HUES48 (cell line): ENCODE measurements around the gene CEP70.
A peak's percentile ranks its signal among the peaks of the same experiment; 100 is the strongest.
"Not testable (repeated sequence)": the region's sequence is repeated elsewhere in the genome, so short reads cannot be mapped to it uniquely, and the experiment has no call there.

Experiments used
- H3K27ac ChIP-seq: one replicate; pipeline ENCODE4 v1.7.0; 2013; ENCODE audit warnings: low read depth, low read length, inconsistent platforms
- H3K27me3 ChIP-seq: 2 replicates; pipeline ENCODE4 v1.6.1; 2013; ENCODE audit warnings: mild to moderate bottlenecking, low read length; ENCODE audit not compliant: control insufficient read depth, insufficient read depth
- H3K36me3 ChIP-seq: 2 replicates; pipeline ENCODE4 v1.6.1; 2013; ENCODE audit warnings: low read length; ENCODE audit not compliant: control insufficient read depth, insufficient read depth
- H3K4me1 ChIP-seq: 2 replicates; pipeline ENCODE4 v1.6.1; 2013; ENCODE audit warnings: mild to moderate bottlenecking, low read length; ENCODE audit not compliant: control insufficient read depth, insufficient read depth
- H3K4me3 ChIP-seq: 2 replicates; pipeline ENCODE4 v1.5.1; 2013; ENCODE audit warnings: mild to moderate bottlenecking, low read depth, low read length
- H3K9ac ChIP-seq: 2 replicates; pipeline ENCODE4 v1.6.1; 2013; ENCODE audit warnings: mild to moderate bottlenecking, low read depth, low read length, moderate library complexity
- H3K9me3 ChIP-seq: 2 replicates; pipeline ENCODE4 v1.6.1; 2013; ENCODE audit warnings: low read length; ENCODE audit not compliant: control insufficient read depth, insufficient read depth

The CEP70 gene

GRCh38 chr3:138608322-138609135 is 14.5 kb upstream of the CEP70 start, which contains the start of gene FAIM:
TSS of gene FAIM (plus strand) at chr3:138608771. CDS start at chr3:138619727, 10,956 bp downstream.
- H3K9ac ChIP-seq, result peak within 1 kb of the TSS; percentile 78
- peaks cover 5% of the 10 kb centered on the region; the same call in 1 of the 2 replicates for H3K27me3 ChIP-seq
- peak within 1 kb of the TSS; percentile 68 for H3K4me3 ChIP-seq
- no peaks in the 10 kb centered on the region for H3K9me3 ChIP-seq
- H3K27ac ChIP-seq, result peak within 1 kb of the TSS; percentile 59
- no peaks in the 10 kb centered on the region for H3K36me3 ChIP-seq
- peaks cover 6% of the 10 kb centered on the region; the same call in 1 of the 2 replicates for H3K4me1 ChIP-seq

GRCh38 chr3:138604106-138604595 is 10.1 kb upstream of the CEP70 start:
- not testable (repeated sequence) for H3K4me1 ChIP-seq, H3K27me3 ChIP-seq, H3K4me3 ChIP-seq, H3K27ac ChIP-seq, H3K9ac ChIP-seq, H3K36me3 ChIP-seq, H3K9me3 ChIP-seq

- not testable (repeated sequence) for H3K4me3 ChIP-seq, H3K9me3 ChIP-seq, H3K27ac ChIP-seq, H3K36me3 ChIP-seq, H3K4me1 ChIP-seq, H3K27me3 ChIP-seq, H3K9ac ChIP-seq
These were observed 7.6 kb upstream of the CEP70 start for GRCh38 chr3:138601661-138602060.

DNA sequence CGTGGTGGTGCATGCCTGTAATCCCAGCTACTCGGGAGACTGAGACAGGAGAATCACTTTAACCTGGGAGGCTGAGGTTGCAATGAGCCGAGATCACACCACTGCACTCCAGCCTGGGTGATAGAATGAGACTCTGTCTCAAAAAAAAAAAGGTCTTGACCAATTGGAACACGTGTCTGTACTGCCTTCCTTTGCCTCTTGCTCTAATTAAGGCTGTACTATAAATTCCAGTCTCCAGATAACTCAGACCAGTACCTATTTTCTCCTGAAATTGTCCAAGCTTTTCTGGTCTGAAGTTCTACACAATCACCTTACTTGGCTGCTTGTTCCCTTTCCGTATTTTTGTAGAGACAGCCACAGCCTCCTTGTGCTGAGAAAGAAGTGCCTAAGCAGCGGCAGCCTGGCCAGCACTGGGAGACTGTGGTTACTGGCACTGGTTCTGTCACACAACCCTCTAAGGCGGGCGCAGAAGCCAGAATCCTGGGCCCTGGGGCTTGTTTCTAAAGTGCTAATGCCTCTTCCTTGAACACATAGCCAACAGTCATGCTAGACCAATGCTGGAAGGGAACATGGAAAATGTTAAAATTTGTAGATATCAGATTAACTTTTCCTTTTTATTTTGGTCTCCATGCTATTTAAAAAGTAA is 6.2 kb upstream of the CEP70 start:
- no peak overlapping the region for H3K9ac ChIP-seq
- no peaks in the 10 kb centered on the region for H3K27me3 ChIP-seq
- H3K36me3 ChIP-seq, result no peaks in the 10 kb centered on the region
- H3K4me1 ChIP-seq, result peaks cover 5% of the 10 kb centered on the region; the same call in 1 of the 2 replicates
- no peak overlapping the region for H3K4me3 ChIP-seq
- H3K27ac ChIP-seq, result no peak overlapping the region
- H3K9me3 ChIP-seq, result peaks cover 7% of the 10 kb centered on the region; the same call in 1 of the 2 replicates

DNA sequence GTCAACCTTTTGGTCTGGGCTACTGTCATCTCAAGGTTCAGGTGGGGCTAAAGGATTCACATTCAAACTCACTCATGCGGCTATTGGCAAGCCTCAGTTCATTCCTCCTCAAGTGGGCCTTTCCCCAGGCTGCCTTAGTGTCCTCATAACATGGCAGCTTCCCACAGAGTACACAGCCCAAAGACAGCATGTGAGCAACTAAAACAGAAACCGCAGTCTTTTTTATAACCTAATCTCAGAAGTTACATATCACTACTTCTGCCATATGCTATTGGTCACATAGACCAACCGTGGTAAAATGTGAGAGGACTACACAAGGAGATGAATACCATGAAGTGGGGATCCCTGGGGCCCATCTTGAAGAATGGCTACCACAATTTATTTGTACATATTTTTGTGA is 4.5 kb upstream of the CEP70 start:
- no peak overlapping the region for H3K9ac ChIP-seq
- no peak overlapping the region for H3K27ac ChIP-seq
- no peaks in the 10 kb centered on the region for H3K36me3 ChIP-seq

DNA sequence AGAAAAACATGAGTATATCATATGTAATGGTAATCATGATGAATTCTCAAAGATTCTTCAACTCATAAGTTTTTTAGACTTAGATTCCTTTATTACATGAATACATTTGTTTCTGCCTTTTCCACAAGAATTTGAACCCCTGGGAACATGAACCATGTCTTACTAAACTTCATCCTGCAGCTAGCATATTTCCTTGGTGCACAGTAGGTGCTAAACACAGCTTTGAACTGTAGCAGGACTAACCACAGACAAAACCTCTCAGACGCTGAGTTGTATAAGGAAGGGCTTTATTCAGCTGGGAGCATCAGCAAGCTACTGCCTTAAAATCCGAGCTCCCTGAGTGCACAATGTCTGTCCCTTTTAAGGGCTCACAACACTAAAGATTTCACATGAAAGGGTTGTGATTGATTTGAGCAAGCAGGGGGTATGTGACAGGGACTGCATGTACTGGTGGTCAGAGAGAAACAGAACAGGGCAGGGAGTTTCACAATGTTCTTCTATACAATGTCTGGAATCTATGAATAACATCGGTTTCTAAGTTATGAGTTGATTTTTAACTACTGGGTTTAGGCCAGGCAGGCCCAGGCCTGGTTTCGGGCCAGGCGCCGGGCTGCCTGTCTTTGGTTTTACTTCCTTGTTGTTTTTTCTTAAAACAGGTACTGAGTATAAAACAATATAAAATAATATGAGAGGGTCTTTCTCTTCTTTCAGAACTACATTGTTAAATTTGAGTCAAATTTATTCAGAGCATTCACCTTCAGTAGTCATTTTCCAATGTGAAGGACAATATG is 3.3 kb upstream of the CEP70 start:
- H3K9ac ChIP-seq, result not testable (repeated sequence)

More for the DNA sequence above, 4.5 kb upstream of the CEP70 start:
- Histone ChIP-seq H3K9me3 (peaks cover 7% of the 10 kb centered on the region; the same call in 1 of the 2 replicates), H3K4me3 (no peak overlapping the region), H3K4me1 (peaks cover 9% of the 10 kb centered on the region; the same call in 1 of the 2 replicates), H3K27me3 (no peaks in the 10 kb centered on the region)

DNA sequence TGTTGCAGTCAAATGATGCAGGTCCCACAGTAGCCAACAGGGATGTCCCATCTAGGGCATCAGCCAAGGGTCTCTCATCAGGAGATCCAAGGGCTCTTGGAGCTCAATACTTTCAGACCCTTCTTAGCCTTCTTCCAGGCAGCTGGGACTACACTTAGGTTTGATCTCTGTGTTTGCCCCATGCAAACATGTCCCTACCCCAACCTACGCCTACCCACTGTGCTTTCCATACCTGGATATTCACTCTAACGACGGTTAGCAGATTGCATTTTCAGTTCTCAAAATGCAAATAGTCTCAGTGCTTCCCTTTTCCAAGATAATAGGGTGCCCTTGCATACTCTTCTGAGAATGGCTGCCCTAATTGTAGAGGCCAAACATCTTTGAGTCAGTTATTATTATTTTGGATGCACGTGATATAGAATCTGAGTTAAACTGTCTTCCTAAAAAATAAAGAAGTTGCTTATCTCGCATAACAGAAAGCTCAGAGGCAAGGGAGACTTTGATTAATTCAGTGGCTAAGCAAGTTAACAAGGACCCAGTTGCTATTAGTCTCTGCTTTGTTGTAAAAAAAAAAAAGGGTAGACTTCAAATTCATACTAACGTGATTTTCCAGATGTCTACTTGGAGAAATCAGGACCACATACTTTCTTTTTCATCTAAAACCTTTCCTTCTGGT is 1.0 kb upstream of the CEP70 start:
- no peak overlapping the region for H3K9ac ChIP-seq
- no peak overlapping the region for H3K4me3 ChIP-seq
- peaks cover 9% of the 10 kb centered on the region; the same call in 1 of the 2 replicates for H3K4me1 ChIP-seq
- 0 out of 2 replicates have a peak, but pooled peaks cover 4% of the 10 kb centered on the region for H3K9me3 ChIP-seq
- H3K27me3 ChIP-seq, result no peaks in the 10 kb centered on the region
- H3K27ac ChIP-seq, result no peak overlapping the region
- H3K36me3 ChIP-seq, result peaks cover 6% of the 10 kb centered on the region; the same call in 1 of the 2 replicates

More for the DNA sequence above, 3.3 kb upstream of the CEP70 start:
- not testable (repeated sequence) for H3K36me3 ChIP-seq, H3K4me1 ChIP-seq, H3K9me3 ChIP-seq, H3K27ac ChIP-seq, H3K4me3 ChIP-seq, H3K27me3 ChIP-seq

GRCh38 chr3:138593488-138594149 is 441 bp downstream of the CEP70 start:
- peaks cover 11% of the 10 kb centered on the region; the same call in 1 of the 2 replicates for H3K36me3 ChIP-seq
- peak overlapping the region; percentile 82 for H3K27ac ChIP-seq
- no peaks in the 10 kb centered on the region for H3K27me3 ChIP-seq
- peaks cover 9% of the 10 kb centered on the region; the same call in 1 of the 2 replicates for H3K4me1 ChIP-seq
- H3K4me3 ChIP-seq, result peak overlapping the region; percentile 86
- peak overlapping the region; percentile 58; the same call in 1 of the 2 replicates for H3K9ac ChIP-seq
- 0 out of 2 replicates have a peak, but pooled peaks cover under 1% of the 10 kb centered on the region for H3K9me3 ChIP-seq

GRCh38 chr3:138591392-138591791 is 2.7 kb downstream of the CEP70 start:
- no peak overlapping the region for H3K27ac ChIP-seq
- H3K9ac ChIP-seq, result no peak overlapping the region
- no peaks in the 10 kb centered on the region for H3K27me3 ChIP-seq
- H3K4me1 ChIP-seq, result 0 out of 2 replicates have a peak, but pooled peaks cover 4% of the 10 kb centered on the region
- peaks cover 11% of the 10 kb centered on the region; the same call in 1 of the 2 replicates for H3K36me3 ChIP-seq
- no peaks in the 10 kb centered on the region for H3K9me3 ChIP-seq
- H3K4me3 ChIP-seq, result no peak overlapping the region
